COR-L47 (cell line): ENCODE data around the gene GOLGA6L2.
"Not testable (repeated sequence)": the region's sequence is repeated elsewhere in the genome, so short reads cannot be mapped to it uniquely, and the experiment has no call there.

ENCODE experiments used
- DNase-seq: peaks from one replicate; lab custom pipeline; 2025; lab: John Stamatoyannopoulos, UW

The GOLGA6L2 gene, protein sequence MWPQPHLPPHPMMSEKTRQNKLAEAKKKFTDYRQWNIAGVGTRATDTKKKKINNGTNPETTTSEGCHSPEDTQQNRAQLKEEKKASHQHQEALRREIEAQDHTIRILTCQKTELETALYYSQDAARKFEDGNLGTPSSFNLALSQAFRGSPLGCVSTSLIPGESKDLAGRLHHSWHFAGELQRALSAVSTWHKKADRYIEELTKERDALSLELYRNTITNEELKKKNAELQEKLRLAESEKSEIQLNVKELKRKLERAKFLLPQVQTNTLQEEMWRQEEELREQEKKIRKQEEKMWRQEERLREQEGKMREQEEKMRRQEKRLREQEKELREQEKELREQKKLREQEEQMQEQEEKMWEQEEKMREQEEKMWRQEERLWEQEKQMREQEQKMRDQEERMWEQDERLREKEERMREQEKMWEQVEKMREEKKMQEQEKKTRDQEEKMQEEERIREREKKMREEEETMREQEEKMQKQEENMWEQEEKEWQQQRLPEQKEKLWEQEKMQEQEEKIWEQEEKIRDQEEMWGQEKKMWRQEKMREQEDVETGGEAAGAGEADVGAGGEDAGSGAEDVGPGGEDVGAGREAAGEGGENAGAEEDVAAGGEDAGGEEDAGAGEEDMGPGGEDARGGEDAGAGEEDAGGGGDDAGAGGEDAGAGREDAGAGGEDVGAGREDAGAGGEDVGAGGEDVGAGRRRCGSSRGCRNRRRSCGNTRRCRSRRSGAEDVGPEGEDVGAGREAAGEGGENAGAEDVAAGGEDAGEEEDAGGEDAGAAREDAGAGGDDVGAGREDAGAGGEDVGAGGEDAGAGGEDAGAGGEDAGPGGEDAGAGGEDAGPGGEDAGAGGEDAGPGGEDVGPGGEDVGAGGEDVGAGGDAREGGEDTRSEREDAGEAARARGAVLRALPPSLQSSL

DNA sequence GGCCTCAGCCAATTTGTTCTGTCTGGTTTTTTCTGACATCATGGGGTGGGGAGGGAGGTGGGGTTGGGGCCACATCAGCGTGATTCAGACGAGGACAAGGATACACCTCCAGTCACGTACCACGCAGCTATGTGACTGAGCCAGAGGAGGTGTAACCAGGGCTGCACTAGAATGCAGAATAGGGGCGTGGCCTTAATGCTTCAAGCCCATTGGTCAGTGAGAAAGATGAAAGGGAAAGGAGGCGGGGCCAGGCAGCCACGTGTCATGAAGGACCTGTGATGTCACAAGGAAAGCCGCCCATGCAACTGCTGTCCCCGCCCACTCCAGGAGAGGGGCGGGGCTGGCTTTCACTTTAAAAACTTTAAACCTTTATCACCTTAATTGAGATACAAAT, at the start of gene GOLGA6L2:
GOLGA6L2 (minus strand) TSS at position 137 of the 394 bp plus-strand sequence; CDS start at position 75, 62 bp downstream.
- DNase-seq, result no peak

- DNase-seq, result no peak
These were observed 37.8 kb upstream of the GOLGA6L2 start for GRCh38 chr15:23484870-23485269.

DNA sequence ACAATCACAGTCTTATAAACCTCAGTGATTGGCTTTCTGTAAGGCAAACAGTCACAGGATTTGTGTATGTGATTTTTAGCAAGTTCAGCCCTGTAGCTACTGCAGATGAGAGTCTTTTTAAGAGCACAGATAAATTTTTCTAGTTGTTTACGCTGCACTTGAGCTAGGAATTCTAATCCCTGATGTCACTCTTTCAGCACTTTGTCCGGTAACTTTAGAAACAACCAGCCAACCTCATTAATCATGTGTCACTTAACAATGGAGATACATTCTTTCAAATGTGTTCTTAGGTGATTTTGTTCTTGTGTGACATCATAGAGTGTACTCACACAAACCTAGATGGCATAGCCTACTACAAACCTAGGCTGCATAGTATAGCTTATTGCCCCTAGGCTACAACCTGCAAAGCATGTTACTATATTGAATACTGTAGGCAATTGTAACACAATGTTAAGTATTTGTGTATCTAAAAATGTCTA, 36.8 kb upstream of the GOLGA6L2 start:
- DNase-seq, result no peak

DNA sequence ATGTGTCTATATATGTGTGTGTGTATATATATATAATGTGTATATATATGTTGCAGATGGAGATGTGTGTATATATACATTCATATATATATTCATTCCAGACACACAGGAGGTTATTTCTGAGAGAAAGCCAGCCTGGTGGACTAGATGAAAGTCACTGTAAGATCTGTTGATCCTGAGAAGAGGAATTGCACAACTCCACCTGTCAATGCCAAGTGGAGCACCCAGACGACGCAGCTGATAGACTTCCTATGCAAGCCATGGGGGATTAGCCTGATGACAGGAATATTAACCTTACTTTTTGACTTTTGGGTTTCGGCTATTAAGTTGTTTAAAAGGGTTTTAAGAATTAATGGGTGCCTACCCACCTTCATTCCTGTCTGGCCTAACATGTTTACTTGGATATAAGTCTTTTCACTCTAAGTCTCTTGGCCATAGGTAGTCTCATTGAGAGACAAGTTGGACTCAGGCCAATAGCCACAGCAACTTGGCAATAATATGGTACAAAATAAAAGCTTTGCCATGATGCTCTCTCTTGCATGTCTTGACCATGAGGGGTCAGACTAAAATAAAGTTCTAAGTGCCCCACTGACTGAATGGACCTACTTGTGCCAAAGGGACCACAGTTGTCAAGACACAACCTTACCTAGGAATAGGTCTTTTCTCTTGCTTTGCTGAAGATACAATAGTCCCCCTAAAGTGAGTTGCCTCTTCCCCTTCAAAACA, 35.9 kb upstream of the GOLGA6L2 start:
- no peak for DNase-seq

- DNase-seq, result no peak
These were observed 35.2 kb upstream of the GOLGA6L2 start for GRCh38 chr15:23482228-23482627.

GRCh38 chr15:23477920-23478319, 30.9 kb upstream of the GOLGA6L2 start:
- no peak for DNase-seq

GRCh38 chr15:23472678-23473077, 25.6 kb upstream of the GOLGA6L2 start:
- DNase-seq, result no peak

DNA sequence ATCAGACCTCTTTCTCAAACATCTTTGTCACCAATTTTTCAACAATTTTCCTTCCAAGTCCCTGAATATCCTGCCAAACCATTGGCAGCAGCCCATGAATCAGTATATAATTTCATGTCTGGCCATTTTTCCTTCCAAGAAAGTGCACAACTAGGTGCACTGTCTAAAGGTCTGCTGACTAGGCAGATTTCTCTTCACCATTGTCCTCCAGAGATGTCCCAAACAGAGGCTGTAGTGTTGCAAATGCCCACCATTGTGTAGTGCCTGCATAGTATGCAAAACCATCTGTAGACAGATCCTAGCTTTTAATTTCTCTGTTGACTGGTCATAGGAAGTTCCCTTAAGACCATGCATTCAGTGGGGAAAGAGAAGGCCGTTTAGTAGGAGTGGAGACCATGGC, 25.0 kb upstream of the GOLGA6L2 start:
- no peak for DNase-seq

DNA sequence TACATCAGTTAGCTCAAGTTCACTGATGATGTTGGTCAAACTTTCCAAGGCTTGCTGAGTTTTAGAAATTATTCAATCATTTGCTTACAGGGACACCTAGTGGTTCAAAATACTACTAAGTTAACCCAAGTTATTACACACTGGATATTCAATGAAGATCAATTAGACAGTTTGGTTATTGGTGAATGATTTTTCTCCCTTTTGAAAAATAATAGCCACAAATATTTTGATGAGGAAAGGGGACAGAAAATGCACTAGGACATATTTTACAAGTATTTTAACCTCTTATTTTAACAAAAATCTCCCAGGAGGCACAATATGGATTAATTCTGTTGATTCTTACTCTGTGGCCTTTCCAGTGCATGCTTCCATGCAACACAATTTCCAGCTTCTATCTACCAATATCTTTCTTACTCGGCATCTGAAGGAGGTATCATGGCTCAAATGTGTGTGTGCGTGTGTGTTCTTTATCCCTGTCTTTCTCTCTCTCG, 20.1 kb upstream of the GOLGA6L2 start:
- DNase-seq, result peak; percentile 5

GRCh38 chr15:23457890-23458289, 10.8 kb upstream of the GOLGA6L2 start:
- DNase-seq, result no peak

GRCh38 chr15:23446215-23447106, 582 bp downstream of the GOLGA6L2 start:
- DNase-seq, result no peak

DNA sequence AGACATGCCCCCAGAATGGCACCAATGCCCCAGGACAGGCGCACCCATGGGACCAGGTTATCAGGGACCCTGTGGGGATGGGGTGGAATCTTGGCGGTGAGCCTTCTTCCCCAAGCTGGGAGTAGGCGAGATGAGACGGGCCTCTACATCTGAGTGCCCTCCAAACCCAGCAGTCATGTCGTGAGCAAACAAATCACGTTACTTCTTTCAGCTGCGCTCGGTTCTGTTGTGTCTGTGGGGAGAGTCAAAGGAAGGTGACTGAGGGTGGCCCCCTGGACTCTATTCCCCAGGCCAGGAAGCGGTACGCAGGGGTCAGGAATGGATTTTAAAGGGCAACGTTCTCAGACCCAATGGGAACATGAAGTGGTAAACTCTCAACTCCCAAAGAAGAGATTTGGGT, 2.8 kb downstream of the GOLGA6L2 start:
- no peak for DNase-seq

GRCh38 chr15:23441204-23441603, 5.8 kb downstream of the GOLGA6L2 start:
- DNase-seq, result no peak

- no peak for DNase-seq
These were observed 6.4 kb downstream of the GOLGA6L2 start for GRCh38 chr15:23440596-23440995.

DNA sequence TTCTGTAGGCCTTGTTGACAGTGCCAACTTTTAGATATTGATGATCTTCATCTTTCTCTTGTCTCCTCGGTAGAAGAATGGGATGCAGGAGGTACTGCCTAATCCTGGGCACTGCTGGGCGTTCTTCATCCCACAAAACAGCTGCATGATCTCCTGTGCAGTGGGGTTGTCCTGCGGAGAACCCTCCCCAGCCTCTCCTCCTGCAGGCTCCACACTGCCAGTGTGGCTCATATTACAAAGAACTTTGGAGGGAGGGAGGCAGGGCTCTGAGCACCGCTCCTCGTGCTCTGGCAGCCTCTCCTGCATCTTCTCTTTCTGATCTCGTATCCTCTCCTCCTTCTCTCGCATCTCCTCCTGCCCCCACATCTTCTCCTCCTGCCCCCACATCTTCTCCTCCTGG, 7.5 kb downstream of the GOLGA6L2 start:
- DNase-seq, result no peak

DNA sequence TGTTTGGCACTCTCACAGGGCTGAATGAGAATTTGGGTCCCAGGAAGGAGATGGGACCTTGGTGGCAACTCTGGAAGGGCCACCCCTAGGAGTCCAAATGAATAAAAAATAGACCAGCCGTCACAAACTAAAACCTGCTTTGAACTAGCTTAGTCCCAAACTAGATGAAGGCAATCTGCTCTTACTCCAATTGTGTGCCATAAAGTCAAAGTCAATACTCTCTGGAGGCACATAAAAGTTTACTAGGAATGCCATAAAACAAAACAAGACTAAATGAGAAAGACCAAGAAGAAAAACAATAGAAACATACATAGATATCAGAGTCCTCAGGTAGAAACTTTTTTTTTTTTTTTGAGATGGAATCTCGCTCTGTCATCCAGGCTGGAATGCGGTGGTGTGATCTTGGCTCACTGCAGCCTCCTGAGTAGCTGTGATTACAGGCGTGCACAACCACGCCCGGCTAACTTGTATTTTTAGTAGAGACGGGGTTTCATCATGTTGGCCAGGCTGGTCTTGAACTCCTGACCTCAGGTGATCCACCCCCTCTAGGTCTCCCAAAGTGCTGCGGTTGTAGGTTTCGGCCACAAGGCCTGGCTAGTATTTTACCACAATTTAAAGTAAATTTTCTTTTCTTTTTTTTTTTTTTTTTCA, 8.1 kb downstream of the GOLGA6L2 start:
- no peak for DNase-seq

GRCh38 chr15:23437673-23438072, 9.4 kb downstream of the GOLGA6L2 start:
- DNase-seq, result no peak

DNA sequence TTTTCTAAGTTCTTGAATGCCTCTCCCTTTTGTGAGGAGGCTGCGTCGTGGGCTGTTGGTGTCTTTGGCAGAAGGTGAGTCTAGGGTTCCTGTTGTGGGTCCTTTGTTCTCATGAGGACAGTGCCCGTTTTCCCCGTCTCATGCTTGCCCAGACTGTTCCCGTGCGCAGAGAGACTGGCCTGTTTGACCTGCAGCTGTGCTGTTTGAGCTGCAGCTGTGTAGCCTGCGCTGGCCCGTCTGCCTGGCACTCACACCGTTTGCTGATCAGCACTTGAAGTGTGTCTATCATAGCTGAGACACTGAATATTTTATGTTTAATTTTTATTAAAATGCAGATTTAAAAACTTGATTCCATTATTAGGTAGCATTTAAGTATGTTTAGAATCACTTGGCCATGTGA, 9.9 kb downstream of the GOLGA6L2 start:
- no peak for DNase-seq

GRCh38 chr15:23436421-23436820, 10.6 kb downstream of the GOLGA6L2 start:
- no peak for DNase-seq

DNA sequence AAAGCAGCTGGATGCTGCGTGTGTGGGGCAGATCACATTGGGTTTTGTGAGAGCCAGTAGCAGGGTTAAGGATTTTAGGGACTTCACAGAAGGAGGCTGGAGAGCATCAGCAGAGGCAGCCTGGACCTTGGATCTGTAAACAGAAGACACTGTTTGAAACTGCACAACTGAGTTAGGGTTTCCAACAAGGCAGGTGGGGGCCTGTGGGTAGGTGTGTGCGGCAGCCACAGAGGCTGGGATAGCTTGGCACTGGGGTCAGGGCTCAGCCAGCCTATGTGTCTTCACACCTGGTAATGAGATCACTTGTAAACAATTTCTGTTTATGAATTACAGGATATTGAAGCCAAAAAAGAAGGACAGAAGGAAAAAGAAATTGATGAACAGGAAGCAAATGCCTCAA, 12.3 kb downstream of the GOLGA6L2 start:
- DNase-seq, result not testable (repeated sequence)
